NCI-H146 (cell line): ENCODE measurements around the gene INPP1.

ENCODE experiments used
- DNase-seq: peaks from one replicate; lab custom pipeline; 2025; lab: John Stamatoyannopoulos, UW

INPP1 gene

DNA sequence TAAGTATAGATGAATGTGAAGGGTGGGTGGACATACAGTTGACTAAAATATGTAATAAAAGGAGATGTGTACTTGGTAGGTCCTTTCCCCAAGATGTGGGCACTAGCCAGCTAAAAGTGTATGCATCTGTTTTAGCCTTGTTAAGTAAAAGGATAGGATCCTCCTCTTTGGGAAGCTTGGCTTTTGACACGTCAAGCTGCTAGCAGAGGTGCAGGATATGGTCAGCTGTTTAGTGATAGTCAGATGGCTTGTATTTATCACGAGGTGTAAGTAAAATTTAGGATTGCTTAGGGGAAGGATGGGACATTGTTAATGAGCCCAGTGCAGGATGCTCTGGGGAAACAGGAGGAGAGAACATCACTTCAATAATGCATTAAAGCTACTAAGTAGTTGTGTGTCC lies 66.2 kb downstream of the INPP1 start:
- DNase-seq: no peak

DNA sequence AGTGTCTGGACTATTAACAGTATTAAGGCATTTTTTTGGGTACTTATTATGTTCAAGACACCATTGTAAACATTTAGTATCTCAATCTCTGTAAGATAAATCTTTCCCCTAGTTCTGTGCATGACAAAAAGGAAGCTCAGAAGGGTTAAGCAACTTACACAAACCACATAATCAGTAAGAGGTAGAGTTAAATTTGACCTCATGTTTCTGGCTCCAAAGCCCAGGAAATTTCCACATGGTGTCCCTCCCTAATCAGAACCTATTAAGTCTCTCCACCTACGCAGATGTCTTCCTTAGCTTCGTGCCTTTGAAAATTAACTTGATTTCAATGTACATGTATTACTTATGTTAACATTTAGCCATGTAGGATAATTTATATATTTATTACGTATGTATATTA lies 66.8 kb downstream of the INPP1 start:
- DNase-seq: no peak

DNA sequence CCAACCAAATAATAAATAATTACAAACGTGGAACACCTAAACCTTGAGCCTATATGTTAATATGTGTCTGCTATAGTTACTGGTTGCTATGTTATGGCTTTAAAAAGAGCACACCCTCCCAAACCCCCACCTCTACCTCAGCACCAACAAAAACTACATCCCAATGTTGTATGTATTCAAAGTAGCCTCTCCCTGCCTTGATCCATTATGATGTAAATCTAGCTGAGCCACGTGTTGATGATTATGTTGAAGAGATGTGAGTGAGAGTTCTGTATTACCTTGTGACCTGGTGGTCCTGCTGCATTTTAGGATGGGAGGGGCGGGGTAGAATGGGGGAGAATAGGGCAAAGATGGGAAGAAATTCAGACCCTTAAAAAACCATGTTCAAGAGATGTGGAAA lies 69.6 kb downstream of the INPP1 start:
- no peak for DNase-seq

DNA sequence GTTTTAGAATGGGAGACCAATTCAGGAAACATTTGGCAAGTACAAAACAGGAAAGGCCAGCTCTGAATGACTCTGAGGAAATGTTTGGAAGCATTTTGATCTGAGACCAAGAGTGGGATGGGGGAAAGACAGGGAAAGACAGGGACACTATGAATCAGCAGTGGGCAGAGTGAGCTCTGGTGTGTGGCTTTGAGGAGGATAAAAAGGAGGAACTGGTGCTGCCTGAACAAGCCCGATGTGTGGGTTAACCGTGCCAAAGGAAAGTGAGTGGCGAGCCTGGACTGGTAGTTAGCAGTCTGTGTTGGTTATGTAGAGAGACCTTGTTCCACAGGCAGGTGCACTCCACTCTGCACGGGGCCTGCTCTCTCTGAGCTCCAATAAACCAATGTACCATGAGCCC lies 70.0 kb downstream of the INPP1 start:
- DNase-seq: no peak

DNA sequence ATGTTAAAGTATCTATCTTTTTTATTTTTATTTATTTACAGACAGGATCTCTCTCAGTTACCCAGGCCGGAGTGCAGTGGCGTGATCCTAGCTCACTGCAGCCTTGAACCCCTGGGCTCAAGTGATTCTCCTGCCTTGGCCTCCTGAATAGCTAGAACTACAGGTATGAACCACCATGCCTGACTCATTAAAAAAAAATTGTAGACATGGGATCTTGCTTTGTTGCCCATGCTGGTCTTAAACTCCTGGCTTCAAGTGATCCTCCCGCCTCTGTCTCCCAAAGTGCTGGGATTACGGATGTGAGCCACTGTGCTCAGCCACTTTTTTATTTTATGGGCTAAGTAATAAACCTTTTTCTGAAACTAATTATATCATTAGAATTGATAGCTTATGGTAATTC lies 71.9 kb downstream of the INPP1 start:
- DNase-seq: no peak

DNA sequence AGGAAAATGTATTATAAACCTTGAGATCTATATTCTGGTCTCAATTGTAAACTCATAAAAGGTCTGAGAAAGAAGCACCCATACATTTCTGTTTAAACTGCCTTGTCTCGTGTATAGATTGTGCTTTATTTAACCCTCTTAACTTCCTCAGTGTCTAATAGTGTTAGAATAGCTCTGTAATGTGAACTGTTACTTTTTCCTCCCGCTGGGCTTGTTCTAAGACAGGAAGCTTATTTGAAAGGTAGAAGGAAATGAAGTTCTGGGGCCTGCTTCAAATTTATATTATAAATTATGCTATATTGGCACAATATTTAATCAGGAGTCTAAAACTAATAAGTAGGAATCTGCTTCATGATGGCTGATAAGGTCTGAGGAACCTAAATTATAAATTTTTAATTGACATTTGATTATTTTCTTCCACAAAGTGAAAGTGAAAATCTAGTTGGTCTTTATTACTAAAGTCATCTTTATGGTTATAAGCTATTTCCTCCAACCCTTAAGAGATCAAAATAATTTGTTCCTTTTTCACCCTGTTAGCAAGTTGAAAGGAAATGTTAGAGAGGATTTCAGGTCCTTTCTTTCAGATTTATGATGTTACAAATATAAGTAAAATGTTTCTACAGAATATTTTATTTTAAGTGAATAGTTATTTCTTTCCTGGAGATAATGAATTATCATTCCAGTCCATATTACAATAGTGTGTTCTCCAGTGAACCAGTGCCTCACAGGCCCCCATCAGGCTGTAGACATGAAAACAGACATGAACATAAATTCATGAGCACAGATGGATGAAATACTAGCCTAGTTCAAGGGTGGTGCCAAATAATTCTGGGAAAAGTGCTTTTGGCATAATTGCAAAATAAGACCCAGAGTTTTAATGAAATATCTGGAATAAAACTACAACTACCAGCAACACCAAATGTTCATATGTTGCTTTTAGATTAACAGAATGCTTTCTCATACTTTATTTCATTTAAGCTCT lies 72.7 kb downstream of the INPP1 start:
- DNase-seq: no peak

DNA sequence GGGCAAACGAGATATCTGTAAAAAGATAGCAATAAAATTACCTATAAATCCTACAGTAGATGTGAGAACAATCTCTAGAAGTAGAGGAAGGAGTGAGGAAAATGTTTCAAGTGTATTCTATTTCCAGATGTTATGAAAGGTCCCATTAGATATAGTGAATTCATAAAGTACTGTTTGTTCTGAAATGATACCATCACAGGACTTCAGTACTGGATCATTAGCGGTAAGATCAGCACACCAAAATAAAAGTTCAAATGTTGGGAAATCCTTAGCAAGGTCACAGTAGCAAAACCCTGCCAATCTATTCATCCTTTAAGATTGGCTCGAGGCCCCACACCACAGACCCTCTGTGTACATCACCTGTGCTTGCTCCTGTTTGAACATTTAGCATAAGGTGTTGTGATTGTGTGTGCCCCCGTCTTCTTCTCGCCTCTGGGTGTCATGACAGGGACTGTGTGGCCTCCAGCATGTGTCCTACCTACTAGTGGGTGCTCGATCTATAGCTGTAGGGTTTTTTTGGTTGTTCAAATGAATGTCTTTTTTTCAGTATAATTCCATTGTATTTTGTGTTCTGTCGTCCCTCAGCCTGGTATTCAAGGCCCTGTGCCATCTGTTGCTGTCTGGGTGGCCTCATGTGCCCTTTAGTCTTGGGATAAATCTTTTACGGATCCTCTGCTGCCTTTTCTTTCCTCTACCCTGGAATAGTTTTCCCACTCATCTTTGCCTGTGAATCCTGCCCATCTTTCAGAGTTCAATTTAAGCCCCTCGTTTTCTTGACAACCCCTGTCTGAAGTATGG lies 73.9 kb downstream of the INPP1 start:
- DNase-seq: no peak

DNA sequence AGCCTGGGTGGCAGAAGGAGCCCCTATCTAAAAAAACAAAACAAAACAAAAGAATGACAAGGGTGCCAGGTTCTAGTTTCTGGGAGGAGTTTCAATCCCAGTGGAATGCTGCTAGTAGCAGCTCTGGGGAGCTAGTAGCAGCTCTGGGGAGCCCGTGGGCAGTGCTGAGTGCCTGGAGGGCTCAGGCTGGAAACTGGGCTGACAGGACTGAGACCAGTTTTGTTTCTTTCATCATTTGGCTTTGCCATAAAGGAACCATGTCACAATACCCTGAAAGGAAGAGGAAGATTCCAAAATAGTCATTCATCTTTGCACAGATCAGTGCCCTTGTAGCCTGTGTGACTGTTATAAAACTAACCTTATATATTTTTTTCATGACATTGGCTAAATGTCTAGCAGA lies 75.3 kb downstream of the INPP1 start:
- no peak for DNase-seq

DNA sequence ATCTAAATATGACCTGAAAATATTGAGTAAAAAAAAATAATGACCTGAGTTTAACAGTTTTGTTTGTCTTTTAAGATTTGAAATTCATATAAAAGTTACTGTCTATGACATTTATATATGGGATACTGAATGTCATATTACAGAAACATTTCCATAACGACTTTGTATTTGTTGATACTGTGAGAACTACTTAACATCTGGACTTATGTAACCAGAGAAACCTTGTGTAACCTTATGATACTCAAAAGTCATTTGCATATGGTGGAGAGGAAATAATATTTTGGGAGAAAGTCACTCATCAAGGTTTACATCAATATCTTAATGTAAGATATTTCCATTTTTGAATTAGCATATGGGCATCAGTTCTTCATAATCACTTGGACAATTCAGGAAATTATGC lies 77.4 kb downstream of the INPP1 start:
- DNase-seq: no peak
